ENCODE results near the gene HOXA10.

Gene HOXA10

GRCh38 chr7:27143950-27144780 is 30.0 kb downstream of the HOXA10 start:
- DNase-seq (ENCODE audit: low read depth) = no peak

DNA sequence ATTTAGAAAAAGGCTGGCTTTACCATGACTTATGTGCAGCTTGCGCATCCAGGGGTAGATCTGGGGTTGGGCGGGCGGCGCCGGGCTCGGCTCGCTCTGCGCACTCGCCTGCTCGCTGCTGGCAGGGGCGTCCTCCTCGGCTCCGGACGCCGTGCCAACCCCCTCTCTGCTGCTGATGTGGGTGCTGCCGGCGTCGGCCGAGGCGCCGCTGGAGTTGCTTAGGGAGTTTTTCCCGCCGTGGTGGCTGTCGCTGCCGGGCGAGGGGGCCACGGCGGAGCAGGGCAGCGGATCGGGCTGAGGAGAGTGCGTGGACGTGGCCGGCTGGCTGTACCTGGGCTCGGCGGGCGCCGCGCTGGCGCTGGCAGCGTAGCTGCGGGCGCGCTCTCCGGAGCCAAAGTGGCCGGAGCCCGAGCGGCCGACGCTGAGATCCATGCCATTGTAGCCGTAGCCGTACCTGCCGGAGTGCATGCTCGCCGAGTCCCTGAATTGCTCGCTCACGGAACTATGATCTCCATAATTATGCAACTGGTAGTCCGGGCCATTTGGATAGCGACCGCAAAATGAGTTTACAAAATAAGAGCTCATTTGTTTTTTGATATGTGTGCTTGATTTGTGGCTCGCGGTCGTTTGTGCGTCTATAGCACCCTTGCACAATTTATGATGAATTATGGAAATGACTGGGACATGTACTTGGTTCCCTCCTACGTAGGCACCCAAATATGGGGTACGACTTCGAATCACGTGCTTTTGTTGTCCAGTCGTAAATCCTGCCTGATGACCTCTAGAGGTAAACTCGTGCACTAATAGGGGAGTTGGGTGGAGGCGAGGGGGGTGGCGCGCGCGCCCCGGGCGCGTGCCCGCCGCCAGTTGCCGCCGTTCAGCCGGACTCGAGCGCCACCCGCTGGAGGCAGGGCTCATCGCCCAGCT is 30.8 kb downstream of the HOXA10 start, which contains the start of gene HOXA5:
Gene HOXA5 (minus strand): TSS at position 659 of the 927 bp plus-strand sequence. CDS start 74 bp downstream, at position 585.
- no peak for DNase-seq (ENCODE audit: low read depth)

DNA sequence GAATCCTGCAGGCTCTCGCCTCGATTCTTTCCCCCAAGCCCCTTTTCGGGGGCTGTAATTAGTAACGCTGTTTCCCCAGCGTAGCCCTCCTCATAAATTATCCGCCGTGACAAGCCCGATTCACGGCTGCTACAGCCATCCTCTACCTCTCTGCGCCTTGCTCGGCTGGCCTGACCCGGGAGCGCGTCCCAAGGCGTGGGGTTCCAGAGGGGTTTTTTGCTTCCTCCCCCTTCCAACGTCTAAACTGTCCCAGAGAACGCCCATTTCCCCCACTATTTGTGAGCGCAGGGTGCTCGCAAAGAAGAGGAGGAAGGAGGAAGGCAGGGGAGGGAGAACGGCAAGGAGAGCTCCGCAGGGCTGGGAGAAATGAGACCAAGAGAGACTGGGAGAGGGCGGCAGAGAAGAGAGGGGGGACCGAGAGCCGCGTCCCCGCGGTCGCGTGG is 31.5 kb downstream of the HOXA10 start:
- DNase-seq (ENCODE audit: low read depth) = no peak

- no peak for DNase-seq (ENCODE audit: low read depth)
Observed at GRCh38 chr7:27141923-27142579, 32.1 kb downstream of the HOXA10 start.

GRCh38 chr7:27141137-27141922 is 32.8 kb downstream of the HOXA10 start:
- DNase-seq (ENCODE audit: low read depth) = no peak

- no peak for DNase-seq (ENCODE audit: low read depth)
Observed at GRCh38 chr7:27140126-27140857, 33.8 kb downstream of the HOXA10 start.

GRCh38 chr7:27139334-27140125 is 34.6 kb downstream of the HOXA10 start:
- DNase-seq (ENCODE audit: low read depth) = no peak

DNA sequence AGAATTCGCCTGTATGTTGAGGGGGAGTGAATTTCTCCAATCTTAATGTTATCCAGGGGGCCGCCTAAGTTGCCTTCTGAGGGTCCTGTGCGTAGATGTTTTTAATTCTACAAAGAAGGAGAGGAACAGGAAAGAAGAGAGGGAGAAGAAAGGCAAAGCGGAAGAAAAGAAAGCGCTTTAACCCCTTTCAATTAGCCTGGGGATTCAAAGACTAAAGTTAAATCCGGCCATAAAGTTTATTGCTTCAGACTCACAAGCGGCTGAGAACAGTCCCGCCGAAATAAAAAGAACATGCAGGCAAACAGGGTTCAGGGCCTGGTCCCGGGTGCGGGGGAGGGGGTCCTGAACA is 35.2 kb downstream of the HOXA10 start:
- no peak for DNase-seq (ENCODE audit: low read depth)

GRCh38 chr7:27138472-27138871 is 35.6 kb downstream of the HOXA10 start:
- DNase-seq (ENCODE audit: low read depth) = no peak

DNA sequence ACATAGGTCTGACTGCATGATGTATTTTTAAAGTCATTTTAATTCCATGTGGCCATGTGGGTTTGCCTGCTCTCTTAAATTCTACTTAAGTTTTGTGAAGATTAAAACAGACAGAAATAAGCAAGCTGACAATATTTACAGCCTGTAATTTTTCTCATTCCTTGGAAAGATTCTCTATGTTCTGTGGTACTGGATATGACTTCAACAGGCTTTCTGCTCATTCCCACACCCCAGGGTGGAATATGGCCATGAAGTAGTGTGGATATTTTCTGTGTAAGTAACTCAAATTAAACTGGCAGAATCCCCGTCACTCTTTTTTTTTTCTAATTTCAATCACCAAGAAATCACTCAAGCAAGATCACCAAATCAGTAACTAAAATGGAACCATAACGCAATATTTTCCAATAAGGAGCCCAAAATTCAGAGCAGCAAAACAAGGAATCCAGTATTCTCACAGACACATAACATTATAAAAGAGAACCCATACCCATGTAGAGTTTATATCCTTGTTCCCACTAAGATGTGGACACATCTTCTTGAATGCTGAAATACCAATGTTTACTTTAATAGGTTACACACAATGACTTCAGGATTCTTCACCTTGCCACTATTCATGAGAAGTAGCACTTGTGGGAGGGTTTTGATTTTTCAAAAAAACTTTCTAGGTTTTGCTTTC is 36.3 kb downstream of the HOXA10 start:
- no peak for DNase-seq (ENCODE audit: low read depth)

GRCh38 chr7:27134392-27134791 is 39.7 kb downstream of the HOXA10 start:
- no peak for DNase-seq (ENCODE audit: low read depth)

GRCh38 chr7:27133409-27134231 is 40.5 kb downstream of the HOXA10 start:
- DNase-seq (ENCODE audit: low read depth) = no peak

- DNase-seq (ENCODE audit: low read depth) = no peak
Observed at GRCh38 chr7:27132978-27133377, 41.1 kb downstream of the HOXA10 start.

DNA sequence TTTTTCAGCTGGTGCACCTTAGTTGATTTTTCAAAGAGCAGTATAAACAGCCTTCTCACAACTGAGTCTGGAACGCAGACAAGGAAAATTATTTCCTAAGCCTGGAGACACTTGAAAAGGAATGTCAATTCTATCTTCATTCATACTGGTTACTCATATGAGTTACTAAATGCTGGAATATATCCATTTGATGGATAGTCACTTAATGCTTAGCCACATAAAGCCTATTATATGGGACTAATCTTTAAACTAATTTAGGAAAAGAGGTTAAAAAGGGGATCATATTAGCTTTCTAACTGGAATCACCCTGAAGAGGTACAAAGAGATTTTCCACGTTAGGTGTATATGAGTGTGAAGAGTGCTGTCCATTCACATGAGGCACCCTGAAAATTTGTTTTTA is 41.9 kb downstream of the HOXA10 start:
- DNase-seq (ENCODE audit: low read depth) = no peak

DNA sequence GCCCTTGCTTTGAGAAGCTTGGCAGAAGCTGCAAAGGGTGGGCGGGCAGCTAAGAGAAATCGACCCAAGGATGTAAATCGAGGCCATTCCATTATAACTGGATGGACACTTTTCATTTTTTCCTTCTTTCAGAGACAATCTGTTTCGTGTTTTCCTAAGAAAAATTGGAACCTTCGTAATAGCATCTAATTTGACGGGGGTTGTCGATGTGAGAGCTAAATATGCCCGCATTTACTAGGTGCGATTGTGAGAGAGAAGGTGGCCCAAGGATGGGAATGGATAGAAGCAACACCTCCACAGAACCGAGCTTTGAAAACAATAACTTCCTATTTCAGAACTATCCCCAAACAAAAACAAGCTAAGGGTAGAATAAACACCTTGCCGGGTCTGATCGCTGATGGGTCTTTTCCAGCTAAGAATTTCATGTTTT is 42.7 kb downstream of the HOXA10 start:
- no peak for DNase-seq (ENCODE audit: low read depth)

GRCh38 chr7:27130540-27131389 is 43.4 kb downstream of the HOXA10 start, which contains the start of gene HOXA4:
Gene HOXA4, minus strand, starts transcription at chr7:27130757. Its CDS starts 24 bp downstream, at chr7:27130733.
- DNase-seq (ENCODE audit: low read depth) = no peak

All from non-pigmented ciliary epithelial cell (primary cell).